Endothelial cell of umbilical vein (primary cell): ENCODE measurements around the gene BEAN1. TPM values are rescaled to one million over a fixed set of nuclear protein-coding genes. Genes with fewer than 3 reads are reported as not detected.

Experiments used
- BruUV-seq: library from RNA; stranded (reverse); fragments of 400-500 nt; replicated peaks from 2 replicates; lab custom pipeline; 2021; lab: Mats Ljungman, UMichigan
- CTCF ChIA-PET: fragments of 300-600, 350-600 bp; sonication (Branson Sonifier 250); formaldehyde crosslinking; loops from one replicate; lab custom pipeline; 2021; ENCODE audit warnings: antibody characterized with exemption, inconsistent platforms; lab: Charles Lee
- POLR2A ChIA-PET: fragments of 300-600, 350-600 bp; sonication (Branson Sonifier 250); formaldehyde crosslinking; loops from one replicate; lab custom pipeline; 2021; ENCODE audit warnings: antibody characterized with exemption, inconsistent platforms; lab: Charles Lee
- DNase-seq: peaks from one replicate; pipeline ENCODE4 v3.0.0-alpha.2; 2011; ENCODE audit warnings: low read depth, low spot score
- FAIRE-seq: peaks from 2 replicates; lab custom pipeline; 2011; peaks lifted over from hg19 to GRCh38; lab: Jason Lieb, UNC
- H2AFZ ChIP-seq: 2 replicates; pipeline ENCODE4 v1.6.0; 2012; ENCODE audit warnings: low read depth, low read length, control low read depth, inconsistent platforms
- H3K27ac ChIP-seq: 2 replicates; pipeline ENCODE4 v1.5.1; 2011; ENCODE audit warnings: low read depth, mild to moderate bottlenecking, control low read depth, low read length, moderate library complexity; ENCODE audit not compliant: insufficient read depth
- H3K27me3 ChIP-seq, 2 experiments: 2 replicates each; pipeline versions ENCODE4 v1.6.0 to v1.6.1; 2011; ENCODE audit warnings: low read length in 2 of 2, mixed read lengths in 1 of 2; ENCODE audit not compliant: control insufficient read depth in 2 of 2, insufficient read depth in 2 of 2
- H3K36me3 ChIP-seq, 2 experiments: 2 replicates in 1 of 2; 3 replicates in 1 of 2; pipeline ENCODE4 v1.5.1; 2011; ENCODE audit warnings: low read length in 2 of 2, mild to moderate bottlenecking in 1 of 2, moderate library complexity in 1 of 2; ENCODE audit not compliant: control insufficient read depth in 2 of 2, insufficient read depth in 2 of 2; ENCODE audit errors: extremely low read depth in 1 of 2
- H3K4me1 ChIP-seq: 3 replicates; pipeline ENCODE4 v1.5.1; 2011; ENCODE audit warnings: mild to moderate bottlenecking, low read length; ENCODE audit not compliant: control insufficient read depth, insufficient read depth; ENCODE audit errors: extremely low read depth
- H3K4me2 ChIP-seq: 2 replicates; pipeline ENCODE4 v1.6.1; 2011; ENCODE audit warnings: low read length, control low read depth, mixed read lengths; ENCODE audit not compliant: insufficient read depth
- H3K4me3 ChIP-seq, 3 experiments: fragments of 200-600 bp in 1 of 3; sonication (generic), shearing (Covaris generic) in 1 of 3; replicated peaks in 1 of 3; 2 replicates each; pipeline ENCODE4 v1.5.1; 2011 to 2016; ENCODE audit warnings: control low read depth in 3 of 3, low read length in 3 of 3, mild to moderate bottlenecking in 2 of 3, inconsistent platforms in 1 of 3, low read depth in 1 of 3, moderate library complexity in 1 of 3; ENCODE audit not compliant: insufficient read depth in 1 of 3
- H3K79me2 ChIP-seq: 2 replicates; pipeline ENCODE4 v1.6.0; 2012; ENCODE audit warnings: low read length, inconsistent platforms; ENCODE audit not compliant: control insufficient read depth, insufficient read depth
- H3K9ac ChIP-seq: replicated peaks from 2 replicates; pipeline ENCODE3; 2011; ENCODE audit warnings: low read length, control low read depth; ENCODE audit not compliant: insufficient read depth; ENCODE audit errors: extremely low read depth
- H3K9me1 ChIP-seq: replicated peaks from 3 replicates; pipeline ENCODE4 v1.6.0; 2011; ENCODE audit warnings: mild to moderate bottlenecking, low read length; ENCODE audit not compliant: control insufficient read depth, insufficient read depth; ENCODE audit errors: extremely low read depth
- H3K9me3 ChIP-seq: replicated peaks from 2 replicates; pipeline ENCODE4 v1.5.1; 2012; ENCODE audit warnings: low read length, inconsistent platforms; ENCODE audit not compliant: control insufficient read depth, insufficient read depth
- H4K20me1 ChIP-seq: replicated peaks from 2 replicates; pipeline ENCODE3; 2011; ENCODE audit warnings: mild to moderate bottlenecking, low read length; ENCODE audit not compliant: control insufficient read depth, insufficient read depth; ENCODE audit errors: extremely low read depth
- EZH2 ChIP-seq: IDR thresholded peaks from 2 replicates; pipeline ENCODE4 v1.6.1; 2012; ENCODE audit warnings: borderline replicate concordance, low read depth, mild to moderate bottlenecking, moderate library complexity, low read length, inconsistent platforms; ENCODE audit not compliant: severe bottlenecking
- JUN ChIP-seq: IDR thresholded peaks from 2 replicates; pipeline ENCODE4 v1.6.1; 2011; ENCODE audit warnings: borderline replicate concordance, low read depth; ENCODE audit not compliant: insufficient read length, insufficient read depth
- MAX ChIP-seq: IDR thresholded peaks from 2 replicates; pipeline ENCODE4 v1.6.1; 2011; ENCODE audit not compliant: insufficient read depth, insufficient read length
- POLR2A ChIP-seq: IDR thresholded peaks from 2 replicates; pipeline ENCODE4 v1.6.1; 2012; ENCODE audit warnings: low read depth, mild to moderate bottlenecking, control low read depth, low read length
- dilution Hi-C: fragments of 300-500 bp; cut with MboI; formaldehyde crosslinking; loops from one replicate; pipeline ENCODE4 v1.15.0; 2019; ENCODE audit warnings: low sequenced_read_pairs; ENCODE audit not compliant: extremely low pct_ligation_motif_present
- intact Hi-C: fragments of 100-400 bp; cut with micrococcal nuclease; formaldehyde crosslinking; loops from one replicate; pipeline ENCODE4 v1.10.0; 2022
- polyA plus RNA-seq, 4 experiments: library from polyadenylated mRNA; depleted of rRNA in 3 of 4; stranded (reverse) in 3 of 4; unstranded in 1 of 4; fragments of >200 nt; gene quantifications; 2 replicates each; pipeline versions ENCODE4 v1.2.1 to v1.2.3, GENCODE V29; 2011 to 2012; ENCODE audit warnings: missing spikeins in 1 of 4
- total RNA-seq: library from RNA; stranded (reverse); gene quantifications from 2 replicates; pipeline ENCODE4 v1.2.3, GENCODE V29; 2021
- TF ChIP-seq, protein P1 (sequence below), 2 donors: IDR thresholded peaks; 1 replicate in 1 of 2; 2 replicates in 1 of 2; pipeline ENCODE4 v1.5.1; 2011; ENCODE audit warnings: low read length in 2 of 2, mild to moderate bottlenecking in 2 of 2, moderate library complexity in 2 of 2, control low read depth in 1 of 2, inconsistent platforms in 1 of 2, low read depth in 1 of 2; ENCODE audit not compliant: insufficient read depth in 1 of 2; ENCODE audit errors: extremely low read depth in 1 of 2

The BEAN1 gene
- total and polyA plus RNA-seq, 2 donors (not counting 3 experiments of a cell fraction or from before 2014, with no cell fraction given) = not detected

GRCh38 chr16:66427871-66428681 lies 981 bp downstream of the BEAN1 start:
- POLR2A ChIA-PET = no interaction called here
- DNase-seq (no peak), FAIRE-seq (peak; percentile 55)
- Histone ChIP-seq H4K20me1 (no peaks in the 10 kb centered on the region), H3K79me2 (no peaks in the 10 kb centered on the region), H3K4me3 (no peak overlapping the region), H3K27me3 (peaks cover 64 to 74% of the 10 kb centered on the region in 2 experiments), H3K9me1 (no peaks in the 10 kb centered on the region), H3K9me3 (no peaks in the 10 kb centered on the region), H3K4me1 (peaks cover 2% of the 10 kb centered on the region), H3K9ac (no peak overlapping the region), H3K36me3 (no peaks in the 10 kb centered on the region), H2AFZ (no peak overlapping the region), H3K27ac (no peak overlapping the region), H3K4me2 (no peak overlapping the region)
- intact Hi-C loops (loop anchor here (5.0 kb wide), 1 partner anchor 49 kb away; no protein-coding TSS in a partner anchor), dilution Hi-C loops (no loop called here)
- TF ChIP-seq EZH2 = peak; percentile 99
- TF ChIP-seq, protein P1, sequence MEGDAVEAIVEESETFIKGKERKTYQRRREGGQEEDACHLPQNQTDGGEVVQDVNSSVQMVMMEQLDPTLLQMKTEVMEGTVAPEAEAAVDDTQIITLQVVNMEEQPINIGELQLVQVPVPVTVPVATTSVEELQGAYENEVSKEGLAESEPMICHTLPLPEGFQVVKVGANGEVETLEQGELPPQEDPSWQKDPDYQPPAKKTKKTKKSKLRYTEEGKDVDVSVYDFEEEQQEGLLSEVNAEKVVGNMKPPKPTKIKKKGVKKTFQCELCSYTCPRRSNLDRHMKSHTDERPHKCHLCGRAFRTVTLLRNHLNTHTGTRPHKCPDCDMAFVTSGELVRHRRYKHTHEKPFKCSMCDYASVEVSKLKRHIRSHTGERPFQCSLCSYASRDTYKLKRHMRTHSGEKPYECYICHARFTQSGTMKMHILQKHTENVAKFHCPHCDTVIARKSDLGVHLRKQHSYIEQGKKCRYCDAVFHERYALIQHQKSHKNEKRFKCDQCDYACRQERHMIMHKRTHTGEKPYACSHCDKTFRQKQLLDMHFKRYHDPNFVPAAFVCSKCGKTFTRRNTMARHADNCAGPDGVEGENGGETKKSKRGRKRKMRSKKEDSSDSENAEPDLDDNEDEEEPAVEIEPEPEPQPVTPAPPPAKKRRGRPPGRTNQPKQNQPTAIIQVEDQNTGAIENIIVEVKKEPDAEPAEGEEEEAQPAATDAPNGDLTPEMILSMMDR (IDR thresholded peaks at IDR 0.05; ENCODE audit: extremely low read depth in 1 of 2, insufficient read depth in 1 of 2, low read depth in 1 of 2, low read length in 2 of 2) = no peak
- no peak for TF ChIP-seq JUN
- TF ChIP-seq POLR2A = no peak
- no peak for TF ChIP-seq MAX
- CTCF ChIA-PET = interaction anchor here (0.9 to 1.7 kb wide), 3 partner anchors 16 to 27 kb away, joined by 4 to 6 read pairs (median 5); no protein-coding TSS in a partner anchor
- BruUV-seq = no TSS peak
